Measurements from ENCODE around the gene CNOT4. TPM values are rescaled to one million over a fixed set of nuclear protein-coding genes. Genes with fewer than 3 reads are reported as not detected.

The CNOT4 gene
- total RNA-seq, 3 donors from 2014 or later (not counting 1 experiment from before 2014, with no cell fraction given): 40.6 to 47.1 (median 40.7) TPM

GRCh38 chr7:135550196-135550595, 40.3 kb upstream of the CNOT4 start:
- 92% methylated on average over 7 of the region's 7 CpGs for WGBS (ENCODE audit: insufficient coverage)
- Histone ChIP-seq H3K36me3 (ENCODE audit: control insufficient read depth, insufficient read depth, low read length) (no peaks in the 10 kb centered on the region), H3K4me3 (ENCODE audit: low read length) (no peak overlapping the region), H3K4me1 (ENCODE audit: control insufficient read depth, insufficient read depth, low read length) (no peaks in the 10 kb centered on the region), H3K9me3 (ENCODE audit: control insufficient read depth, insufficient read depth, low read length) (no peaks in the 10 kb centered on the region), H3K27ac (ENCODE audit: low read length) (no peak overlapping the region), H3K27me3 (ENCODE audit: control insufficient read depth, insufficient read depth, low read length) (no peaks in the 10 kb centered on the region)
- TF ChIP-seq CTCF (IDR thresholded peaks at IDR 0.05): no peak
- intact Hi-C loops (cut with micrococcal nuclease): loop anchor here (10.0 kb wide), 1 partner anchor 135 kb away; no protein-coding TSS in a partner anchor
- no peaks in the 10 kb centered on the region for H3K36me3 Mint-ChIP-seq
- no peak overlapping the region for H3K4me3 Mint-ChIP-seq
- H3K9me3 Mint-ChIP-seq: no peaks in the 10 kb centered on the region
- peaks cover 15 to 18% of the 10 kb centered on the region in 2 donors for H3K27me3 Mint-ChIP-seq (ENCODE audit: low read depth in 2 of 2)
- no peak for ATAC-seq
- H3K27ac Mint-ChIP-seq: no peak overlapping the region
- no peaks in the 10 kb centered on the region for H3K4me1 Mint-ChIP-seq
- DNase-seq: no peak

- H3K36me3 Mint-ChIP-seq: no peaks in the 10 kb centered on the region
- 98% methylated on average over 5 of the region's 6 CpGs for WGBS (ENCODE audit: insufficient coverage)
- no peak for DNase-seq
These were observed 31.1 kb upstream of the CNOT4 start for GRCh38 chr7:135541029-135541428.

GRCh38 chr7:135539629-135540028, 29.7 kb upstream of the CNOT4 start:
- Mint-ChIP-seq H3K4me3 (no peak overlapping the region), H3K9me3 (no peaks in the 10 kb centered on the region), H3K27ac (no peak overlapping the region), H3K36me3 (no peaks in the 10 kb centered on the region), H3K4me1 (no peaks in the 10 kb centered on the region), H3K27me3 (ENCODE audit: low read depth in 2 of 2) (peaks cover 12 to 25% of the 10 kb centered on the region in 2 donors)
- Histone ChIP-seq H3K4me3 (ENCODE audit: low read length) (no peak overlapping the region), H3K27me3 (ENCODE audit: control insufficient read depth, insufficient read depth, low read length) (no peaks in the 10 kb centered on the region), H3K36me3 (ENCODE audit: control insufficient read depth, insufficient read depth, low read length) (no peaks in the 10 kb centered on the region), H3K27ac (ENCODE audit: low read length) (no peak overlapping the region), H3K4me1 (ENCODE audit: control insufficient read depth, insufficient read depth, low read length) (no peaks in the 10 kb centered on the region), H3K9me3 (ENCODE audit: control insufficient read depth, insufficient read depth, low read length) (no peaks in the 10 kb centered on the region)
- WGBS (ENCODE audit: insufficient coverage): 93% methylated on average over 2 of the region's 2 CpGs
- DNase-seq: no peak
- no peak for ATAC-seq
- intact Hi-C loops (cut with micrococcal nuclease): no loop called here
- no peak for TF ChIP-seq CTCF (IDR thresholded peaks at IDR 0.05)

More at GRCh38 chr7:135541029-135541428, 31.1 kb upstream of the CNOT4 start:
- no peaks in the 10 kb centered on the region for H3K4me1 ChIP-seq (ENCODE audit: control insufficient read depth, insufficient read depth, low read length)
- Mint-ChIP-seq H3K27me3 (ENCODE audit: low read depth in 2 of 2) (peaks cover 12 to 15% of the 10 kb centered on the region in 2 donors), H3K9me3 (no peaks in the 10 kb centered on the region), H3K27ac (no peak overlapping the region), H3K4me1 (no peaks in the 10 kb centered on the region), H3K4me3 (no peak overlapping the region)
- no peak overlapping the region for H3K4me3 ChIP-seq (ENCODE audit: low read length)
- ATAC-seq: no peak
- H3K9me3 ChIP-seq (ENCODE audit: control insufficient read depth, insufficient read depth, low read length): no peaks in the 10 kb centered on the region
- no peaks in the 10 kb centered on the region for H3K36me3 ChIP-seq (ENCODE audit: control insufficient read depth, insufficient read depth, low read length)
- TF ChIP-seq CTCF (IDR thresholded peaks at IDR 0.05): no peak
- no peaks in the 10 kb centered on the region for H3K27me3 ChIP-seq (ENCODE audit: control insufficient read depth, insufficient read depth, low read length)
- intact Hi-C loops (cut with micrococcal nuclease): no loop called here
- H3K27ac ChIP-seq (ENCODE audit: low read length): no peak overlapping the region

- no peaks in the 10 kb centered on the region for H3K9me3 Mint-ChIP-seq
- Histone ChIP-seq H3K4me3 (ENCODE audit: low read length) (no peak overlapping the region), H3K27ac (ENCODE audit: low read length) (no peak overlapping the region), H3K27me3 (ENCODE audit: control insufficient read depth, insufficient read depth, low read length) (no peaks in the 10 kb centered on the region), H3K4me1 (ENCODE audit: control insufficient read depth, insufficient read depth, low read length) (no peaks in the 10 kb centered on the region), H3K9me3 (ENCODE audit: control insufficient read depth, insufficient read depth, low read length) (no peaks in the 10 kb centered on the region), H3K36me3 (ENCODE audit: control insufficient read depth, insufficient read depth, low read length) (no peaks in the 10 kb centered on the region)
- H3K4me3 Mint-ChIP-seq: no peak overlapping the region
- TF ChIP-seq CTCF (IDR thresholded peaks at IDR 0.05): no peak
- no peaks in the 10 kb centered on the region for H3K36me3 Mint-ChIP-seq
- no peak for DNase-seq
- H3K4me1 Mint-ChIP-seq: no peaks in the 10 kb centered on the region
- H3K27me3 Mint-ChIP-seq (ENCODE audit: low read depth in 2 of 2): peaks cover 12 to 25% of the 10 kb centered on the region in 2 donors
- H3K27ac Mint-ChIP-seq: no peak overlapping the region
- 77% methylated on average over 3 of the region's 3 CpGs for WGBS (ENCODE audit: insufficient coverage)
- intact Hi-C loops (cut with micrococcal nuclease): no loop called here
- no peak for ATAC-seq
These were observed 28.5 kb upstream of the CNOT4 start for GRCh38 chr7:135538376-135538775.
